Measurements from ENCODE around the gene MLLT3.

Gene MLLT3

GRCh38 chr9:20625003-20625349 lies 2.7 kb upstream of the MLLT3 start:
- DNase-seq (ENCODE audit: low read depth) = no peak

- peak; percentile 72 for DNase-seq (ENCODE audit: low read depth)
Observed at GRCh38 chr9:20624201-20625002, 2.1 kb upstream of the MLLT3 start.

GRCh38 chr9:20623748-20624124 lies 1.4 kb upstream of the MLLT3 start:
- DNase-seq (ENCODE audit: low read depth) = no peak

GRCh38 chr9:20623021-20623747 lies 885 bp upstream of the MLLT3 start:
- no peak for DNase-seq (ENCODE audit: low read depth)

GRCh38 chr9:20621471-20622329 lies 599 bp downstream of the MLLT3 start:
- peak; percentile 62 for DNase-seq (ENCODE audit: low read depth)

- peak; percentile 28 for DNase-seq (ENCODE audit: low read depth)
Observed at GRCh38 chr9:20620650-20621470, 1.4 kb downstream of the MLLT3 start.

- DNase-seq (ENCODE audit: low read depth) = no peak
Observed at GRCh38 chr9:20619487-20620200, 2.7 kb downstream of the MLLT3 start.

- peak; percentile 54 for DNase-seq (ENCODE audit: low read depth)
Observed at GRCh38 chr9:20618361-20618802, 3.9 kb downstream of the MLLT3 start.

- no peak for DNase-seq (ENCODE audit: low read depth)
Observed at GRCh38 chr9:20616808-20617207, 5.5 kb downstream of the MLLT3 start.

GRCh38 chr9:20614602-20615216 lies 7.6 kb downstream of the MLLT3 start:
- no peak for DNase-seq (ENCODE audit: low read depth)

GRCh38 chr9:20611691-20612287 lies 10.5 kb downstream of the MLLT3 start:
- peak; percentile 79 for DNase-seq (ENCODE audit: low read depth)

GRCh38 chr9:20610591-20610990 lies 11.7 kb downstream of the MLLT3 start:
- DNase-seq (ENCODE audit: low read depth) = no peak

- no peak for DNase-seq (ENCODE audit: low read depth)
Observed at GRCh38 chr9:20608582-20608981, 13.7 kb downstream of the MLLT3 start.

GRCh38 chr9:20606652-20607051 lies 15.6 kb downstream of the MLLT3 start:
- DNase-seq (ENCODE audit: low read depth) = no peak

- peak; percentile 5 for DNase-seq (ENCODE audit: low read depth)
Observed at GRCh38 chr9:20604562-20604961, 17.7 kb downstream of the MLLT3 start.

GRCh38 chr9:20603524-20604268 lies 18.6 kb downstream of the MLLT3 start:
- no peak for DNase-seq (ENCODE audit: low read depth)

GRCh38 chr9:20601292-20601691 lies 21.0 kb downstream of the MLLT3 start:
- no peak for DNase-seq (ENCODE audit: low read depth)

- no peak for DNase-seq (ENCODE audit: low read depth)
Observed at GRCh38 chr9:20599195-20599594, 23.1 kb downstream of the MLLT3 start.

GRCh38 chr9:20598367-20598766 lies 23.9 kb downstream of the MLLT3 start:
- no peak for DNase-seq (ENCODE audit: low read depth)
